Osteocyte (in vitro differentiated cells): Measurements from ENCODE around the gene HBA1. TPM values are rescaled to one million over a fixed set of nuclear protein-coding genes. Genes with fewer than 3 reads are reported as not detected.

Source experiments
- DNase-seq: peaks from one replicate; pipeline ENCODE4 v3.0.0; 2021; ENCODE audit warnings: mixed read lengths; ENCODE audit not compliant: unreplicated experiment; ENCODE audit errors: extremely low spot score
- H3K27ac Mint-ChIP-seq: one replicate; pipeline ENCODE4 v1.8.0; 2021; ENCODE audit warnings: mild to moderate bottlenecking, mixed read lengths; ENCODE audit not compliant: unreplicated experiment
- H3K27me3 Mint-ChIP-seq: one replicate; pipeline ENCODE4 v1.8.0; 2021; ENCODE audit warnings: mixed read lengths; ENCODE audit not compliant: unreplicated experiment
- H3K36me3 Mint-ChIP-seq: one replicate; pipeline ENCODE4 v1.8.0; 2021; ENCODE audit warnings: mixed read lengths; ENCODE audit not compliant: unreplicated experiment
- H3K4me1 Mint-ChIP-seq: one replicate; pipeline ENCODE4 v1.8.0; 2021; ENCODE audit warnings: mixed read lengths; ENCODE audit not compliant: unreplicated experiment
- H3K4me3 Mint-ChIP-seq: one replicate; pipeline ENCODE4 v1.8.0; 2021; ENCODE audit warnings: mild to moderate bottlenecking, moderate library complexity, mixed read lengths; ENCODE audit not compliant: unreplicated experiment
- H3K9me3 Mint-ChIP-seq: one replicate; pipeline ENCODE4 v1.8.0; 2021; ENCODE audit warnings: mixed read lengths; ENCODE audit not compliant: unreplicated experiment
- CTCF ChIP-seq: fragments of 200-600 bp; sonication (generic); IDR thresholded peaks from 2 replicates; pipeline ENCODE4 v1.5.0; 2021; ENCODE audit warnings: antibody characterized with exemption, mild to moderate bottlenecking, moderate library complexity
- total RNA-seq: library from RNA; stranded (reverse); gene quantifications from 2 replicates; pipeline ENCODE4 v1.2.1, GENCODE V29; 2021

The HBA1 gene
- total RNA-seq, 1 donor from 2014 or later = not detected

- no peaks in the 10 kb centered on the region for H3K27me3 Mint-ChIP-seq
- DNase-seq = no peak
- no peak for TF ChIP-seq CTCF
- no peak overlapping the region for H3K27ac Mint-ChIP-seq
- no peak overlapping the region for H3K4me3 Mint-ChIP-seq
- H3K9me3 Mint-ChIP-seq = no peaks in the 10 kb centered on the region
- H3K36me3 Mint-ChIP-seq = peaks cover 25% of the 10 kb centered on the region
- H3K4me1 Mint-ChIP-seq = no peaks in the 10 kb centered on the region
Measured at GRCh38 chr16:212999-213398, 36.5 kb downstream of the HBA1 start.

- no peaks in the 10 kb centered on the region for H3K9me3 Mint-ChIP-seq
- no peaks in the 10 kb centered on the region for H3K4me1 Mint-ChIP-seq
- no peaks in the 10 kb centered on the region for H3K27me3 Mint-ChIP-seq
- H3K27ac Mint-ChIP-seq = no peak overlapping the region
- H3K36me3 Mint-ChIP-seq = peaks cover 23% of the 10 kb centered on the region
- TF ChIP-seq CTCF = no peak
- no peak for DNase-seq
- no peak overlapping the region for H3K4me3 Mint-ChIP-seq
Measured at GRCh38 chr16:220021-220420, 43.5 kb downstream of the HBA1 start.

Other genes with a start within 250 kb of the HBA1 start
- gene POLR3K, start 123.1 kb upstream of the HBA1 start, total RNA-seq = 9.9 and 10.3 TPM in 2 replicates
- 28.6 and 30.4 TPM in 2 replicates for gene SNRNP25, start 122.9 kb upstream of the HBA1 start, total RNA-seq
- gene RHBDF1, start 104.0 kb upstream of the HBA1 start, total RNA-seq = 56.8 and 57.6 TPM in 2 replicates
- 65.9 and 71.6 TPM in 2 replicates for gene MPG, start 98.5 kb upstream of the HBA1 start, total RNA-seq
- 45.1 and 45.3 TPM in 2 replicates for gene NPRL3, start 38.0 kb upstream of the HBA1 start, total RNA-seq
- gene HBZ, start 24.0 kb upstream of the HBA1 start, total RNA-seq = not detected in 2 replicates
- not detected in 2 replicates for gene HBM, start 10.7 kb upstream of the HBA1 start, total RNA-seq
- not detected in 2 replicates for gene HBA2, start 3.8 kb upstream of the HBA1 start, total RNA-seq
- gene HBQ1, start 3.8 kb downstream of the HBA1 start, total RNA-seq = not detected in 2 replicates
- gene LUC7L, start 52.8 kb downstream of the HBA1 start, total RNA-seq = 103 and 104 TPM in 2 replicates
- 171 and 185 TPM in 2 replicates for gene FAM234A, start 58.1 kb downstream of the HBA1 start, total RNA-seq
- gene RGS11, start 99.3 kb downstream of the HBA1 start, total RNA-seq = 6.2 and 9.5 TPM in 2 replicates
- gene ARHGDIG, start 103.9 kb downstream of the HBA1 start, total RNA-seq = 0.54 TPM in 1 of 2 replicates, not detected in the other
- not detected in 2 replicates for gene PDIA2, start 106.5 kb downstream of the HBA1 start, total RNA-seq
- gene AXIN1, start 176.0 kb downstream of the HBA1 start, total RNA-seq = 31.5 and 33.0 TPM in 2 replicates
- gene MRPL28, start 193.9 kb downstream of the HBA1 start, total RNA-seq = 71.7 and 74.3 TPM in 2 replicates
- 59.3 and 61.6 TPM in 2 replicates for gene PGAP6, start 205.3 kb downstream of the HBA1 start, total RNA-seq
- gene NME4, start 220.5 kb downstream of the HBA1 start, total RNA-seq = 148 and 157 TPM in 2 replicates
- gene DECR2, start 225.2 kb downstream of the HBA1 start, total RNA-seq = 23.4 and 23.9 TPM in 2 replicates
- gene RAB11FIP3, start 249.0 kb downstream of the HBA1 start, total RNA-seq = 60.2 and 65.2 TPM in 2 replicates